Thyroid gland (tissue), 4 donors: ENCODE results near the gene CEP350.

Source experiments
- CTCF ChIP-seq, 6 experiments: fragments of 200-600 bp in 3 of 6; fragments of 450-650 bp in 3 of 6; sonication (generic) in 3 of 6; IDR thresholded peaks; one replicate each; pipeline ENCODE4 v1.5.1; 2016 to 2019; ENCODE audit warnings: antibody characterized with exemption in 6 of 6, mild to moderate bottlenecking in 2 of 6, inconsistent platforms in 1 of 6, moderate library complexity in 1 of 6
- POLR2A ChIP-seq, 2 donors: fragments of 450-650 bp; IDR thresholded peaks; one replicate each; pipeline ENCODE4 v1.6.1; 2017; ENCODE audit warnings: antibody characterized with exemption in 2 of 2, mild to moderate bottlenecking in 2 of 2, moderate library complexity in 1 of 2

GRCh38 chr1:180071759-180072158, 117.1 kb downstream of the CEP350 start:
- TF ChIP-seq CTCF (IDR thresholded peaks at IDR 0.05): no peak
- no peak for TF ChIP-seq POLR2A (IDR thresholded peaks at IDR 0.05)
